ENCODE results near the gene ADD1.

Gene ADD1

GRCh38 chr4:2860391-2861348 lies 17.0 kb downstream of the ADD1 start:
- no peak for DNase-seq (ENCODE audit: low read depth)

GRCh38 chr4:2861631-2862436 lies 18.2 kb downstream of the ADD1 start:
- no peak for DNase-seq (ENCODE audit: low read depth)

GRCh38 chr4:2862528-2862927 lies 18.9 kb downstream of the ADD1 start:
- DNase-seq (ENCODE audit: low read depth): no peak

GRCh38 chr4:2863649-2864048 lies 20.0 kb downstream of the ADD1 start:
- DNase-seq (ENCODE audit: low read depth): no peak

GRCh38 chr4:2865196-2865780 lies 21.6 kb downstream of the ADD1 start:
- DNase-seq (ENCODE audit: low read depth): no peak

- no peak for DNase-seq (ENCODE audit: low read depth)
These were observed 22.7 kb downstream of the ADD1 start for GRCh38 chr4:2866160-2866861.

- DNase-seq (ENCODE audit: low read depth): no peak
These were observed 23.2 kb downstream of the ADD1 start for GRCh38 chr4:2866891-2867290.

- no peak for DNase-seq (ENCODE audit: low read depth)
These were observed 24.3 kb downstream of the ADD1 start for GRCh38 chr4:2867758-2868491.

GRCh38 chr4:2868877-2869487 lies 25.3 kb downstream of the ADD1 start:
- no peak for DNase-seq (ENCODE audit: low read depth)

GRCh38 chr4:2869659-2870058 lies 26.0 kb downstream of the ADD1 start:
- no peak for DNase-seq (ENCODE audit: low read depth)

GRCh38 chr4:2870082-2870481 lies 26.4 kb downstream of the ADD1 start:
- no peak for DNase-seq (ENCODE audit: low read depth)

GRCh38 chr4:2871466-2871865 lies 27.8 kb downstream of the ADD1 start:
- DNase-seq (ENCODE audit: low read depth): no peak

GRCh38 chr4:2871911-2872310 lies 28.3 kb downstream of the ADD1 start:
- DNase-seq (ENCODE audit: low read depth): no peak

- no peak for DNase-seq (ENCODE audit: low read depth)
These were observed 29.7 kb downstream of the ADD1 start for GRCh38 chr4:2873329-2873728.

- DNase-seq (ENCODE audit: low read depth): no peak
These were observed 31.2 kb downstream of the ADD1 start for GRCh38 chr4:2874861-2875260.

GRCh38 chr4:2875556-2875955 lies 31.9 kb downstream of the ADD1 start:
- no peak for DNase-seq (ENCODE audit: low read depth)

GRCh38 chr4:2878346-2878745 lies 34.7 kb downstream of the ADD1 start:
- no peak for DNase-seq (ENCODE audit: low read depth)

GRCh38 chr4:2879026-2879425 lies 35.4 kb downstream of the ADD1 start:
- DNase-seq (ENCODE audit: low read depth): no peak

GRCh38 chr4:2881431-2881830 lies 37.8 kb downstream of the ADD1 start:
- DNase-seq (ENCODE audit: low read depth): no peak

GRCh38 chr4:2882341-2882740 lies 38.7 kb downstream of the ADD1 start:
- no peak for DNase-seq (ENCODE audit: low read depth)

GRCh38 chr4:2886161-2886560 lies 42.5 kb downstream of the ADD1 start:
- DNase-seq (ENCODE audit: low read depth): no peak
